ENCODE data around the gene KHDRBS2.

The KHDRBS2 gene

DNA sequence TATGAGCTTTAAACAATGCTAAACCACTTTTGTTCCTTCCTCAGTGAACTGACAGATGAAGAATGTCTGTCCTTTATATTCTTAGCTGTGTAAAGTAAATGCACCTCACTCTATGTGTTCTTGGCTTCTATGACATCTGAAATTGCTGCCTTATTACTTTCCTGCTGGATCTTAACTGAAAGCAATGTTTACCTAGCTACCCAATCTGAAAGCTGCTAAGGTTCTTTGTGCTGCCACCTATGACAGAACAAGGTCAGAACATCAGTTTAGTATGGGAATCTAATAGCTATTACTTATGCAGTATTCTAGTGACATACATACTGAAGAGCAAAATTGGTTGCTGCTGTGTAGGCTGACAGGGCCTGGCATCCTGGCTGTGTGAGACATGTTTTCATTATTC, 444.1 kb downstream of the KHDRBS2 start:
- TF ChIP-seq, protein P1, sequence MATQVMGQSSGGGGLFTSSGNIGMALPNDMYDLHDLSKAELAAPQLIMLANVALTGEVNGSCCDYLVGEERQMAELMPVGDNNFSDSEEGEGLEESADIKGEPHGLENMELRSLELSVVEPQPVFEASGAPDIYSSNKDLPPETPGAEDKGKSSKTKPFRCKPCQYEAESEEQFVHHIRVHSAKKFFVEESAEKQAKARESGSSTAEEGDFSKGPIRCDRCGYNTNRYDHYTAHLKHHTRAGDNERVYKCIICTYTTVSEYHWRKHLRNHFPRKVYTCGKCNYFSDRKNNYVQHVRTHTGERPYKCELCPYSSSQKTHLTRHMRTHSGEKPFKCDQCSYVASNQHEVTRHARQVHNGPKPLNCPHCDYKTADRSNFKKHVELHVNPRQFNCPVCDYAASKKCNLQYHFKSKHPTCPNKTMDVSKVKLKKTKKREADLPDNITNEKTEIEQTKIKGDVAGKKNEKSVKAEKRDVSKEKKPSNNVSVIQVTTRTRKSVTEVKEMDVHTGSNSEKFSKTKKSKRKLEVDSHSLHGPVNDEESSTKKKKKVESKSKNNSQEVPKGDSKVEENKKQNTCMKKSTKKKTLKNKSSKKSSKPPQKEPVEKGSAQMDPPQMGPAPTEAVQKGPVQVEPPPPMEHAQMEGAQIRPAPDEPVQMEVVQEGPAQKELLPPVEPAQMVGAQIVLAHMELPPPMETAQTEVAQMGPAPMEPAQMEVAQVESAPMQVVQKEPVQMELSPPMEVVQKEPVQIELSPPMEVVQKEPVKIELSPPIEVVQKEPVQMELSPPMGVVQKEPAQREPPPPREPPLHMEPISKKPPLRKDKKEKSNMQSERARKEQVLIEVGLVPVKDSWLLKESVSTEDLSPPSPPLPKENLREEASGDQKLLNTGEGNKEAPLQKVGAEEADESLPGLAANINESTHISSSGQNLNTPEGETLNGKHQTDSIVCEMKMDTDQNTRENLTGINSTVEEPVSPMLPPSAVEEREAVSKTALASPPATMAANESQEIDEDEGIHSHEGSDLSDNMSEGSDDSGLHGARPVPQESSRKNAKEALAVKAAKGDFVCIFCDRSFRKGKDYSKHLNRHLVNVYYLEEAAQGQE (IDR thresholded peaks at IDR 0.05; ENCODE audit: insufficient read depth in 1 of 2, low read depth in 2 of 2, low read length in 2 of 2) = no peak
- TF ChIP-seq POLR2AphosphoS5 (IDR thresholded peaks at IDR 0.05; ENCODE audit: low read depth, low read length) (no peak), FOXP2 (optimal IDR thresholded peaks at IDR 0.05; ENCODE audit: borderline replicate concordance, extremely low read depth, extremely low read length, insufficient read depth) (no peak), TAF1 (IDR thresholded peaks at IDR 0.05; ENCODE audit: borderline replicate concordance, insufficient read depth, low read length) (no peak)

DNA sequence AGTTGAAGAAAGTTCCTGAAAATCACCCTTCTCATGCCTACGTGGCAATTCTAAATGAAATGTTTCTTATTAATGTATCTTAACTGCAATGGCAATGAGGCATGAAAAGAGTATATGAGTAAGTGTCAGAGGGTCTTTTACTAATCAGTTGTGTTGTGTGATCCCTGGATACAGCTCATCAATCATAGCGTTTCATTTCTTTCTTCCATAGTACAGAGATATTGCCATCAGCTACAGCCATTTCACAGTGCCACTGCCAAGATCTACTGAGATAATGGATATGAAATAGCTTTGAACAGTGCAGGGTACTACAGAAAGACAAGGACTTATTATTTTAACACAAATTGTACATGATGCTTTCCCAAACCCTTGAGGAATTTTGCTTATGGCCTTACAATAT, 450.8 kb downstream of the KHDRBS2 start:
- TF ChIP-seq POLR2AphosphoS5 (IDR thresholded peaks at IDR 0.05; ENCODE audit: low read depth, low read length) = no peak
- no peak for TF ChIP-seq SIN3A (IDR thresholded peaks at IDR 0.05; ENCODE audit: borderline replicate concordance, insufficient read depth, low read length)
- TF ChIP-seq, protein P1 (IDR thresholded peaks at IDR 0.05; ENCODE audit: insufficient read depth in 1 of 2, low read depth in 2 of 2, low read length in 2 of 2) = no peak
- TF ChIP-seq FOXP2 (optimal IDR thresholded peaks at IDR 0.05; ENCODE audit: borderline replicate concordance, extremely low read depth, extremely low read length, insufficient read depth) = no peak
- TF ChIP-seq TAF1 (IDR thresholded peaks at IDR 0.05; ENCODE audit: borderline replicate concordance, insufficient read depth, low read length) = no peak

DNA sequence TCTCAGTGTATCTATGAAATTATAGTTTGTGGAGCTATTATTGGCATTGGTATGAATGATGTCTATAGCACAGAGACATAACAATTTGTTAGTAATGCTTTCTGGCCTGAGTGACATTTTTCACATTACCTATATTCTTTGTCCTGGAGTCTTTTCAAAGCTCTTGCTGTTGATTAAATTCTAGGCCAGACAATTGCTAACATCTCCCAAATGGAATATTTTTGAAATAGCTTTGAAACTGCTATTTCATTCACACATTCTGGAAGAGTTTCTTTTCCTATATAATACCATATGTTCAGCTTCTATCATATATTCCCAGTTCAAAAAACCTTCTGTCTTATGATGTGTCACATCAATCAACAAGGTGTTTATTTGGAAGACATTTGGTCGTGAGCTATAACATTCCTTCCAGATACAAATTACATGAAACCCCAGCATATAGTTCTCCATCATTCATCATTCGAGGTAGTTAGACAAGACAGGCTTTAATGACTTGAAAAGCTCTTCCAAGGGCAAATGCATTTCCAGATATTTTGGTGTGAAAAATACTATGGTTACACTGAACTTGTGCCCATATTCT, 452.8 kb downstream of the KHDRBS2 start:
- TF ChIP-seq POLR2AphosphoS5 (IDR thresholded peaks at IDR 0.05; ENCODE audit: low read depth, low read length) (no peak), TAF1 (IDR thresholded peaks at IDR 0.05; ENCODE audit: borderline replicate concordance, insufficient read depth, low read length) (no peak), FOXP2 (optimal IDR thresholded peaks at IDR 0.05; ENCODE audit: borderline replicate concordance, extremely low read depth, extremely low read length, insufficient read depth) (no peak)
- TF ChIP-seq, protein P1 (IDR thresholded peaks at IDR 0.05; ENCODE audit: insufficient read depth in 1 of 2, low read depth in 2 of 2, low read length in 2 of 2) = no peak

DNA sequence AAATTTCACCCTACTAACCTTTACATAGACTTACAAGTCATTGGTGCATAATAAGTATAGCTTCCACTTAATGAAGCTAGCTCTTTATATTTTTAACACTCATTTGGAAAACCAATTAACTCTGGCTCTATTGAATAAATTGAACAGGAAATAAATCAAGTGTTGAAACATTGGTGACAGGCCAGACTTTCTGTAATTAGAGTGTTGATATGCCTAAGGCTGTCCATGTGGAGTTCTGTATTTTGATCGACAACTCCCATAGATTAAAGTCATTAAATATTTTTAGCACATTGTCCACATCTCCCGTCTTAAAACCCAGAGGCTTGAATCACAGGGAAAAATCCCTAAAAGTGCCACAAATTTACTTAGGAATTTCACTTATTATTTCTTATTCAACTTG, 468.3 kb downstream of the KHDRBS2 start:
- TF ChIP-seq SIN3A (IDR thresholded peaks at IDR 0.05; ENCODE audit: borderline replicate concordance, insufficient read depth, low read length) (no peak), FOXP2 (optimal IDR thresholded peaks at IDR 0.05; ENCODE audit: borderline replicate concordance, extremely low read depth, extremely low read length, insufficient read depth) (no peak)

DNA sequence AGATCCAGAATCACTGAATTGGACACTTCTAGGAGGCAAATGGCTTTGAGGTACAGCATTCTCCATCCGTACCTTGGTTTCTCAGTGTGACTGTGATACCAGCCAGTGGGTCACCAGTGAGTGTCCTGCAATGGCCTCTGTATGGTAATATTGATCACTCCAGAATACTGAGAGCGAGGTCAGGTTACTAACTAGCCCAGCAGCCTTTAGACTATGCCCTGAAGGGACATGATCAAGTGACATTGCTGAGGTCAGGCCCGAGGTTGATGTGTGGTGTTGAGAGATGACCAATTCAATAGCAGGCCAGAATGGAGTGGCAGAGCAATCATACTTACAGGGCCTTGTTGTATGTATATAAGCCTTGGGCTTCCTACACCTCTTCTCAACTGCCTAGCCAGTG, 476.0 kb downstream of the KHDRBS2 start:
- TF ChIP-seq, protein P1 (IDR thresholded peaks at IDR 0.05; ENCODE audit: insufficient read depth in 1 of 2, low read depth in 2 of 2, low read length in 2 of 2) = no peak
- TF ChIP-seq FOXP2 (optimal IDR thresholded peaks at IDR 0.05; ENCODE audit: borderline replicate concordance, extremely low read depth, extremely low read length, insufficient read depth) (no peak), SIN3A (IDR thresholded peaks at IDR 0.05; ENCODE audit: borderline replicate concordance, insufficient read depth, low read length) (no peak), TAF1 (IDR thresholded peaks at IDR 0.05; ENCODE audit: borderline replicate concordance, insufficient read depth, low read length) (no peak), POLR2AphosphoS5 (IDR thresholded peaks at IDR 0.05; ENCODE audit: low read depth, low read length) (no peak)

All from PFSK-1 (cell line).